ENCODE results near the gene FMO4.

- TF ChIP-seq RAD21 (conservative IDR thresholded peaks at IDR 0.05) (no peak), POLR2AphosphoS5 (IDR thresholded peaks at IDR 0.05) (no peak), EZH2 (IDR thresholded peaks at IDR 0.05; ENCODE audit: borderline replicate concordance, insufficient read depth, low read length, poor library complexity, severe bottlenecking) (no peak), REST (IDR thresholded peaks at IDR 0.05; ENCODE audit: borderline replicate concordance) (no peak), TAF1 (IDR thresholded peaks at IDR 0.05; ENCODE audit: low read depth) (no peak), SMC3 (conservative IDR thresholded peaks at IDR 0.05; ENCODE audit: poor library complexity) (no peak), EP300 (conservative IDR thresholded peaks at IDR 0.05; ENCODE audit: poor library complexity, severe bottlenecking) (no peak), MXI1 (conservative IDR thresholded peaks at IDR 0.05; ENCODE audit: poor library complexity, severe bottlenecking) (no peak)
- TF ChIP-seq, protein P1, sequence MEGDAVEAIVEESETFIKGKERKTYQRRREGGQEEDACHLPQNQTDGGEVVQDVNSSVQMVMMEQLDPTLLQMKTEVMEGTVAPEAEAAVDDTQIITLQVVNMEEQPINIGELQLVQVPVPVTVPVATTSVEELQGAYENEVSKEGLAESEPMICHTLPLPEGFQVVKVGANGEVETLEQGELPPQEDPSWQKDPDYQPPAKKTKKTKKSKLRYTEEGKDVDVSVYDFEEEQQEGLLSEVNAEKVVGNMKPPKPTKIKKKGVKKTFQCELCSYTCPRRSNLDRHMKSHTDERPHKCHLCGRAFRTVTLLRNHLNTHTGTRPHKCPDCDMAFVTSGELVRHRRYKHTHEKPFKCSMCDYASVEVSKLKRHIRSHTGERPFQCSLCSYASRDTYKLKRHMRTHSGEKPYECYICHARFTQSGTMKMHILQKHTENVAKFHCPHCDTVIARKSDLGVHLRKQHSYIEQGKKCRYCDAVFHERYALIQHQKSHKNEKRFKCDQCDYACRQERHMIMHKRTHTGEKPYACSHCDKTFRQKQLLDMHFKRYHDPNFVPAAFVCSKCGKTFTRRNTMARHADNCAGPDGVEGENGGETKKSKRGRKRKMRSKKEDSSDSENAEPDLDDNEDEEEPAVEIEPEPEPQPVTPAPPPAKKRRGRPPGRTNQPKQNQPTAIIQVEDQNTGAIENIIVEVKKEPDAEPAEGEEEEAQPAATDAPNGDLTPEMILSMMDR (IDR thresholded peaks at IDR 0.05; ENCODE audit: poor library complexity, severe bottlenecking), result no peak
Observed at GRCh38 chr1:171345536-171345935, 31.6 kb downstream of the FMO4 start.
